HEK293 (cell line): ENCODE results near the gene LGR5.

Experiments
- GLI4 ChIP-seq: fragments of 450-650 bp; formaldehyde crosslinking; IDR thresholded peaks from 2 replicates; pipeline ENCODE4 v1.5.1; 2016; ENCODE audit warnings: missing biosample characterization, missing genetic modification characterization
- INSM2 ChIP-seq: fragments of 450-650 bp; formaldehyde crosslinking; IDR thresholded peaks from 2 replicates; pipeline ENCODE4 v1.5.1; 2016; ENCODE audit warnings: missing biosample characterization, missing genetic modification characterization
- ZBTB10 ChIP-seq: fragments of 450-650 bp; formaldehyde crosslinking; IDR thresholded peaks from 2 replicates; pipeline ENCODE4 v1.5.1; 2016; ENCODE audit warnings: missing biosample characterization, missing genetic modification characterization
- ZBTB21 ChIP-seq: fragments of 450-650 bp; formaldehyde crosslinking; IDR thresholded peaks from 2 replicates; pipeline ENCODE4 v1.5.1; 2017; ENCODE audit warnings: missing biosample characterization, missing genetic modification characterization
- ZFP37 ChIP-seq: fragments of 450-650 bp; formaldehyde crosslinking; IDR thresholded peaks from 2 replicates; pipeline ENCODE4 v1.5.1; 2016; ENCODE audit warnings: missing biosample characterization, missing genetic modification characterization
- ZNF24 ChIP-seq: fragments of 450-650 bp; formaldehyde crosslinking; IDR thresholded peaks from 2 replicates; pipeline ENCODE4 v1.5.1; 2016; ENCODE audit warnings: missing biosample characterization, missing genetic modification characterization
- ZNF274 ChIP-seq, 2 experiments: fragments of 200-500 bp in 1 of 2; fragments of 450-650 bp in 1 of 2; sonication (Bioruptor generic) in 1 of 2; formaldehyde crosslinking in 1 of 2; IDR thresholded peaks; 2 replicates each; pipeline versions ENCODE4 v1.5.1 to v1.6.1; 2014 to 2016; ENCODE audit warnings: borderline replicate concordance in 1 of 2, inconsistent platforms in 1 of 2, low read length in 1 of 2, missing biosample characterization in 1 of 2, missing genetic modification characterization in 1 of 2
- ZNF473 ChIP-seq: fragments of 450-650 bp; formaldehyde crosslinking; IDR thresholded peaks from 2 replicates; pipeline ENCODE4 v1.5.1; 2017; ENCODE audit warnings: missing biosample characterization, missing genetic modification characterization
- TF ChIP-seq, protein P1 (sequence below): fragments of 450-650 bp; formaldehyde crosslinking; IDR thresholded peaks from 2 replicates; pipeline ENCODE4 v1.5.1; 2016; ENCODE audit warnings: missing biosample characterization, missing genetic modification characterization
- TF ChIP-seq, protein P2 (sequence below): fragments of 450-650 bp; formaldehyde crosslinking; IDR thresholded peaks from 2 replicates; pipeline ENCODE4 v1.5.1; 2016; ENCODE audit warnings: missing biosample characterization, missing genetic modification characterization

GRCh38 chr12:71445071-71445470, 5.5 kb downstream of the LGR5 start:
- TF ChIP-seq ZBTB21 (tag by site-specific recombination) (no peak), INSM2 (tag by site-specific recombination) (no peak), GLI4 (tag by site-specific recombination) (no peak), ZNF473 (tag by site-specific recombination) (no peak), ZBTB10 (tag by site-specific recombination) (no peak), ZNF274 (IDR thresholded peaks at IDR 0.05; ENCODE audit: low read length) (no peak), ZNF274 (tag by site-specific recombination; IDR thresholded peaks at IDR 0.05; ENCODE audit: borderline replicate concordance) (no peak), ZFP37 (no peak), ZNF24 (no peak)
- TF ChIP-seq, protein P1, sequence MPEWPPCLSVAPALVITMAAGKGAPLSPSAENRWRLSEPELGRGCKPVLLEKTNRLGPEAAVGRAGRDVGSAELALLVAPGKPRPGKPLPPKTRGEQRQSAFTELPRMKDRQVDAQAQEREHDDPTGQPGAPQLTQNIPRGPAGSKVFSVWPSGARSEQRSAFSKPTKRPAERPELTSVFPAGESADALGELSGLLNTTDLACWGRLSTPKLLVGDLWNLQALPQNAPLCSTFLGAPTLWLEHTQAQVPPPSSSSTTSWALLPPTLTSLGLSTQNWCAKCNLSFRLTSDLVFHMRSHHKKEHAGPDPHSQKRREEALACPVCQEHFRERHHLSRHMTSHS (tag by site-specific recombination), result no peak
- TF ChIP-seq, protein P2, sequence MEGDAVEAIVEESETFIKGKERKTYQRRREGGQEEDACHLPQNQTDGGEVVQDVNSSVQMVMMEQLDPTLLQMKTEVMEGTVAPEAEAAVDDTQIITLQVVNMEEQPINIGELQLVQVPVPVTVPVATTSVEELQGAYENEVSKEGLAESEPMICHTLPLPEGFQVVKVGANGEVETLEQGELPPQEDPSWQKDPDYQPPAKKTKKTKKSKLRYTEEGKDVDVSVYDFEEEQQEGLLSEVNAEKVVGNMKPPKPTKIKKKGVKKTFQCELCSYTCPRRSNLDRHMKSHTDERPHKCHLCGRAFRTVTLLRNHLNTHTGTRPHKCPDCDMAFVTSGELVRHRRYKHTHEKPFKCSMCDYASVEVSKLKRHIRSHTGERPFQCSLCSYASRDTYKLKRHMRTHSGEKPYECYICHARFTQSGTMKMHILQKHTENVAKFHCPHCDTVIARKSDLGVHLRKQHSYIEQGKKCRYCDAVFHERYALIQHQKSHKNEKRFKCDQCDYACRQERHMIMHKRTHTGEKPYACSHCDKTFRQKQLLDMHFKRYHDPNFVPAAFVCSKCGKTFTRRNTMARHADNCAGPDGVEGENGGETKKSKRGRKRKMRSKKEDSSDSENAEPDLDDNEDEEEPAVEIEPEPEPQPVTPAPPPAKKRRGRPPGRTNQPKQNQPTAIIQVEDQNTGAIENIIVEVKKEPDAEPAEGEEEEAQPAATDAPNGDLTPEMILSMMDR (tag by site-specific recombination), result no peak
